Measurements from ENCODE around the gene CNTNAP2. TPM values are rescaled to one million over a fixed set of nuclear protein-coding genes. Genes with fewer than 3 reads are reported as not detected.

The CNTNAP2 gene
- total and polyA plus RNA-seq, 2 of the 8 experiments (the other 6 are each of a cell fraction or from before 2014, with no cell fraction given), result 27.9 to 71.0 TPM

DNA sequence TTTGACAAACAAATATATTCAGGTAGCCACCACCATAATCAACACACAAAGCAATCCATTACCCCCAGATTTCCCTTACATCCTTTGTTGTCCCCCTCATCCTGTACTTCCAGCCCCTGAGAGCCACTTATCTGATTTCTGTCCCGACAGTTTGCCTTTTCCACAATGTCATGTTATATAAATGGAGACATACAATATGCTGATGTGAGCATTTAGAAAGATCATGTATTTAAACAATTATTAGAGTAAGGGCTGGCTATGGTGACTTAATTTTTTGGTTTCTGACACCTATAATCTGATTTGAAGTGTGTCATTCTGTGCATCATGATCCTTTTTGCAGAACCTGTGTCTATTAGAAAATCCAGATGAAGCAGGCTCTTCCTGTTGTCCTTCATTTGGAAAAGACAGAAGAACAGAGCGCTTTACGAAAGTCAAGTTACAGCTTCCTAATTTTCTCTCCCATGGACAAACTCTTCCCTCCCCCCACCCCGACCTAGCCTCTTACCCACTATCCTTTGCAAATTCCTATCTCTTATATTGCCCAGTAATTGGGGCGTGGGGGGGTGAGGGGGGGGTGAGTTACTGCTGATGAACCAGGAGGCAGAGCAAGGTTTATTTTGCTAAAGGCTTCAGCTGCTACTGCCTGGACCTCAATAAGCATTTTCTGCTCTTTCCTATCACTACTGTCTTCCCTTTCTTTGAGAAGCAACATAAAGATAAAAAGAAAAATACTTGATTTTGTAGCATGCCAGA, 2221.6 kb downstream of the CNTNAP2 start:
- H3K18ac ChIP-seq (ENCODE audit: extremely low read depth, low read length), result no peak overlapping the region; the same call in 1 of the 2 replicates
- H2BK5ac ChIP-seq (ENCODE audit: low read depth, low read length), result no peak overlapping the region
- peaks cover 0 to 30% of the 10 kb centered on the region in 2 experiments; a peak in 3 of 4 replicates for H3K79me2 ChIP-seq (ENCODE audit: control insufficient read depth in 1 of 2, insufficient read depth in 2 of 2, low read length in 2 of 2)
- no peak overlapping the region for H2BK12ac ChIP-seq (ENCODE audit: low read depth, low read length)
- H4K20me1 ChIP-seq (replicated peaks in 1 of 2; ENCODE audit: control insufficient read depth in 1 of 2, insufficient read depth in 2 of 2, low read length in 2 of 2), result no peaks in the 10 kb centered on the region
- CTCF ChIA-PET (ENCODE audit: partially characterized antibody), result interaction anchor here (0.7 to 1.3 kb wide), 4 partner anchors 48 to 1237 kb away, joined by 3 to 4 read pairs (median 3); no protein-coding TSS in a partner anchor
- H3K9me3 ChIP-seq (ENCODE audit: insufficient read depth in 2 of 2, low read depth in 1 of 2, low read length in 1 of 2), result no peaks in the 10 kb centered on the region
- peaks cover 10% of the 10 kb centered on the region for H3K23me2 ChIP-seq (ENCODE audit: low read depth, low read length)
- peaks cover 2 to 35% (median 27%) of the 10 kb centered on the region in 4 experiments; a peak in 5 of 7 replicates for H3K4me1 ChIP-seq (replicated peaks in 1 of 4; ENCODE audit: control insufficient read depth in 3 of 4, insufficient read depth in 4 of 4, low read length in 3 of 4)
- no peak overlapping the region for H2BK120ac ChIP-seq (replicated peaks; ENCODE audit: low read depth, low read length)
- peak overlapping the region in 1 of 4 experiments; percentile 41; a peak in 1 of 7 replicates for H3K9ac ChIP-seq (replicated peaks in 1 of 4; ENCODE audit: extremely low read depth in 1 of 4, low read depth in 3 of 4, low read length in 3 of 4)
- DNase-seq (ENCODE audit: low read depth in 1 of 2, low spot score in 2 of 2) (no peak), FAIRE-seq (no peak)
- 40% methylated on average over 4 of the region's 5 CpGs; no CpG with 5 or more reads in 1 of the 2 experiments for WGBS, 2 experiments (ENCODE audit: extremely low coverage in 1 of 2, insufficient coverage in 1 of 2, insufficient read length in 1 of 2, insufficient replicate concordance in 2 of 2, low coverage in 1 of 2, low lambda C conversion rate in 2 of 2, missing lambda C conversion rate in 1 of 2)
- peaks cover 0 to 8% (median 0%) of the 10 kb centered on the region in 4 experiments; a peak in 1 of 8 replicates for H3K36me3 ChIP-seq (ENCODE audit: control insufficient read depth in 2 of 4, insufficient read depth in 4 of 4, low read length in 3 of 4)
- H3K4ac ChIP-seq (replicated peaks; ENCODE audit: insufficient read length, low read depth, low read length), result no peak overlapping the region
- H4K91ac ChIP-seq (replicated peaks; ENCODE audit: insufficient read length, low read length), result no peak overlapping the region
- 0 out of 2 replicates have a peak, but pooled peaks cover 2% of the 10 kb centered on the region for H3K79me1 ChIP-seq (ENCODE audit: low read depth, low read length)
- H3K23ac ChIP-seq (ENCODE audit: insufficient read length), result no peak overlapping the region
- H4K5ac ChIP-seq (ENCODE audit: insufficient read length, low read depth, low read length), result no peak overlapping the region
- H2BK15ac ChIP-seq (ENCODE audit: low read length), result no peak overlapping the region
- H2AK5ac ChIP-seq (ENCODE audit: low read depth, low read length), result no peak overlapping the region
- no peak overlapping the region for H2AFZ ChIP-seq (ENCODE audit: low read length)
- POLR2A ChIA-PET (ENCODE audit: partially characterized antibody), result no interaction called here
- no peak overlapping the region; the same call in 1 of the 2 replicates for H2BK20ac ChIP-seq (ENCODE audit: low read length)
- peak overlapping the region in 1 of 4 experiments; percentile 74; a peak in 1 of 8 replicates for H3K4me3 ChIP-seq (ENCODE audit: extremely low read depth in 1 of 4, insufficient read depth in 2 of 4, low read depth in 3 of 4, low read length in 4 of 4)
- H3K56ac ChIP-seq (replicated peaks; ENCODE audit: insufficient read length, low read depth, low read length), result no peak overlapping the region
- TF ChIP-seq CREB1 (IDR thresholded peaks at IDR 0.05) (no peak), TAF1 (IDR thresholded peaks at IDR 0.05; ENCODE audit: low read depth, low read length) (no peak), EGR1 (IDR thresholded peaks at IDR 0.05; ENCODE audit: borderline replicate concordance, low read depth, low read length) (no peak), CBX8 (IDR thresholded peaks at IDR 0.05; ENCODE audit: borderline replicate concordance, low read depth, low read length) (no peak), CHD2 (IDR thresholded peaks at IDR 0.05; ENCODE audit: low read length) (no peak), RFX5 (IDR thresholded peaks at IDR 0.05; ENCODE audit: borderline replicate concordance, low read depth, low read length) (no peak)
- H3K4me2 ChIP-seq (ENCODE audit: insufficient read depth in 1 of 2, low read depth in 2 of 2, low read length in 2 of 2), result peak overlapping the region in 1 of 2 experiments; percentile 78; a peak in 1 of 4 replicates
- H4K8ac ChIP-seq (ENCODE audit: extremely low read depth, insufficient read depth, low read length), result no peak overlapping the region
- no peak overlapping the region for H3K14ac ChIP-seq (ENCODE audit: insufficient read length)
- no peaks in the 10 kb centered on the region for H3K27me3 ChIP-seq (replicated peaks in 1 of 4; ENCODE audit: control insufficient read depth in 3 of 4, extremely low read depth in 1 of 4, insufficient read depth in 3 of 4, low read length in 3 of 4)
- no peak overlapping the region for H3K27ac ChIP-seq (ENCODE audit: low read depth, low read length)
